Neural cell (in vitro differentiated cells): ENCODE measurements around the gene LRRC4. TPM values are rescaled to one million over a fixed set of nuclear protein-coding genes. Genes with fewer than 3 reads are reported as not detected.

ENCODE experiments used
- H2AFZ ChIP-seq: fragments of 200-600, 300-800 bp; sonication (generic), shearing (Covaris generic); 2 replicates; pipeline ENCODE4 v1.6.0; 2014; ENCODE audit warnings: low read depth, mild to moderate bottlenecking, antibody characterized with exemption, low read length, moderate library complexity
- H3F3A ChIP-seq: fragments of 200-600 bp; shearing (Covaris generic); 2 replicates; pipeline ENCODE4 v1.6.1; 2016; ENCODE audit warnings: mild to moderate bottlenecking, moderate library complexity, mixed read lengths, antibody characterized with exemption, low read length; ENCODE audit not compliant: insufficient read depth, poor library complexity, severe bottlenecking
- H3K27ac ChIP-seq: fragments of 200-600, 300-800 bp; sonication (generic), shearing (Covaris generic); 2 replicates; pipeline ENCODE4 v1.5.1; 2014; ENCODE audit warnings: mild to moderate bottlenecking, low read length, moderate library complexity
- H3K27me3 ChIP-seq: fragments of 300-800, 200-600 bp; sonication (generic), shearing (Covaris generic); 2 replicates; pipeline ENCODE4 v1.6.0; 2014; ENCODE audit warnings: mild to moderate bottlenecking, low read depth, low read length, moderate library complexity; ENCODE audit not compliant: insufficient read depth
- H3K36me3 ChIP-seq: fragments of 300-800, 200-600 bp; sonication (generic), shearing (Covaris generic); 2 replicates; pipeline ENCODE4 v1.5.1; 2014; ENCODE audit warnings: mild to moderate bottlenecking, antibody characterized with exemption, low read length, moderate library complexity; ENCODE audit not compliant: insufficient read depth
- H3K4me2 ChIP-seq: fragments of 300-800, 200-600 bp; sonication (generic), shearing (Covaris generic); 2 replicates; pipeline ENCODE4 v1.6.0; 2014; ENCODE audit warnings: mild to moderate bottlenecking, low read length
- H3K4me3 ChIP-seq: fragments of 300-800, 200-600 bp; sonication (generic), shearing (Covaris generic); 2 replicates; pipeline ENCODE4 v1.5.1; 2014; ENCODE audit warnings: mild to moderate bottlenecking, low read length, moderate library complexity
- H3K79me2 ChIP-seq: fragments of 200-600 bp; shearing (Covaris generic); replicated peaks from 2 replicates; pipeline ENCODE4 v1.6.0; 2014; ENCODE audit warnings: mild to moderate bottlenecking, low read length, moderate library complexity; ENCODE audit not compliant: insufficient read depth
- H3K9ac ChIP-seq: fragments of 300-800, 200-600 bp; sonication (generic), shearing (Covaris generic); 2 replicates; pipeline ENCODE4 v1.6.1; 2016; ENCODE audit warnings: mild to moderate bottlenecking, low read length, mixed read lengths
- H3K9me2 ChIP-seq: fragments of 200-600 bp; shearing (Covaris generic); 2 replicates; pipeline ENCODE4 v1.6.1; 2016; ENCODE audit warnings: mild to moderate bottlenecking, low read length, mixed read lengths; ENCODE audit not compliant: insufficient read depth
- H3K9me3 ChIP-seq: fragments of 200-600, 300-800 bp; sonication (generic), shearing (Covaris generic); 2 replicates; pipeline ENCODE4 v1.6.1; 2016; ENCODE audit warnings: mild to moderate bottlenecking, mixed run types, low read length, moderate library complexity, mixed read lengths
- H4K20me1 ChIP-seq: fragments of 200-600 bp; shearing (Covaris generic); 2 replicates; pipeline ENCODE4 v1.6.1; 2016; ENCODE audit warnings: mild to moderate bottlenecking, mixed run types; ENCODE audit not compliant: insufficient read depth
- EP300 ChIP-seq: fragments of 450-650 bp; conservative IDR thresholded peaks from 2 replicates; pipeline ENCODE4 v1.6.1; 2014; ENCODE audit warnings: antibody characterized with exemption, mild to moderate bottlenecking, moderate library complexity; ENCODE audit not compliant: poor library complexity, severe bottlenecking
- EZH2 ChIP-seq: fragments of 200-600, 300-800 bp; shearing (Covaris generic), sonication (generic); IDR thresholded peaks from 2 replicates; pipeline ENCODE4 v1.6.1; 2014; ENCODE audit warnings: antibody characterized with exemption, low read length, borderline replicate concordance, mild to moderate bottlenecking; ENCODE audit not compliant: insufficient read depth, poor library complexity, severe bottlenecking
- MXI1 ChIP-seq: fragments of 450-650 bp; conservative IDR thresholded peaks from 2 replicates; pipeline ENCODE4 v1.6.1; 2014; ENCODE audit warnings: antibody characterized with exemption, mild to moderate bottlenecking; ENCODE audit not compliant: poor library complexity, severe bottlenecking
- POLR2AphosphoS5 ChIP-seq: IDR thresholded peaks from 2 replicates; pipeline ENCODE4 v1.6.1; 2012
- RAD21 ChIP-seq: fragments of 450-650 bp; conservative IDR thresholded peaks from 2 replicates; pipeline ENCODE4 v1.6.1; 2014; ENCODE audit warnings: antibody characterized with exemption, mild to moderate bottlenecking, moderate library complexity
- SMC3 ChIP-seq: fragments of 450-650 bp; conservative IDR thresholded peaks from 2 replicates; pipeline ENCODE4 v1.6.1; 2014; ENCODE audit warnings: antibody characterized with exemption, mild to moderate bottlenecking, moderate library complexity; ENCODE audit not compliant: poor library complexity
- TAF1 ChIP-seq: IDR thresholded peaks from 2 replicates; pipeline ENCODE4 v1.6.1; 2012; ENCODE audit warnings: low read depth
- polyA plus RNA-seq: library from polyadenylated mRNA; depleted of rRNA; stranded (reverse); fragments of >200 nt; gene quantifications from 2 replicates; pipeline ENCODE4 v1.2.3, GENCODE V29; 2014
- TF ChIP-seq, protein P1 (sequence below): IDR thresholded peaks from 2 replicates; pipeline ENCODE4 v1.6.1; 2012; ENCODE audit warnings: borderline replicate concordance
- TF ChIP-seq, protein P2 (sequence below): fragments of 450-650 bp; IDR thresholded peaks from 2 replicates; pipeline ENCODE4 v1.5.1; 2014; ENCODE audit warnings: antibody characterized with exemption, mild to moderate bottlenecking, moderate library complexity; ENCODE audit not compliant: poor library complexity, severe bottlenecking

LRRC4 gene
- polyA plus RNA-seq, 1 donor from 2014 or later: 15.7 TPM

DNA sequence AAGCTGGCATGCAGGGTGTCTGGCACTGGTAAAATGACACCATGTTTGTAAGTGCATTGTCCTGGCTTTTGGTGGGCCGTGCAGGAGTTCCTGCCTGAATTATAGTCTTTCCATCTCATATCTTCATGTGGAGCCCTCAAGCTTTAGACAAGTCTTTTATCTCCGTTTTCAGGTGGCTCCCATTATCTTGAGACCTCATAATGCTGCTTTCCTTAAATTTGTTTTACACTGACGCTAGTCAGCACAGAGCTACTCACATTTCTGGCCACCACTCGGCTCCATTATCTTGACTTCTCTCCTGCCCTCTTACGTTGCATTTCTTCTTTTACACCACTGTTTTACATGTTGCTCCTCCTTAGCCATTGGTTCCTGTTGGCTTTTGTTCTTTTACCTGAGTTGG lies 37.2 kb downstream of the LRRC4 start:
- no peak overlapping the region for H3K4me2 ChIP-seq
- no peaks in the 10 kb centered on the region for H4K20me1 ChIP-seq
- H3K27ac ChIP-seq: no peak overlapping the region

DNA sequence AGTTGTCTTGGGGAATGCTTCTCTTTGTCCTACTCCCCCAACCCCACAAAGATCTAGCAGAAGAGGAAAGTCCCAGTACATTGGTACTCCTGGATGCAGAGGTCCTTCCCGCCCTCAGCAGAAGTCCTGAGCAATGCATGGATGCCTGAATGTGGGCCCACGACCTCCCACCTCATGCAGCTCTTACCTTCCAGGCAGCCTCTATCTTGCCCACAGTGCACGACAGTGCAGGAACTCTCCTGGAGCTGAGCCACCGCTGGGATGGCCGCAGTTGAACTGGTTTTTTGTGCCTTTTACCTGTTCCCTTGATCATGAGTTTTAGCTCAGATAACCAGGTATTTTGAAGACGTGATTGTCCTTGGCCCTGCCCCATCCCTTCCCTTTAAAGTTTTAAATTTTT lies 37.9 kb downstream of the LRRC4 start:
- Histone ChIP-seq H3K9me3 (no peaks in the 10 kb centered on the region), H3K4me2 (no peak overlapping the region), H3K27me3 (no peaks in the 10 kb centered on the region), H3K9me2 (no peaks in the 10 kb centered on the region), H3K36me3 (no peaks in the 10 kb centered on the region), H4K20me1 (no peaks in the 10 kb centered on the region), H3K79me2 (no peaks in the 10 kb centered on the region), H3K9ac (no peak overlapping the region), H3K27ac (no peak overlapping the region), H3F3A (no peaks in the 10 kb centered on the region), H2AFZ (no peak overlapping the region), H3K4me3 (no peak overlapping the region)
- TF ChIP-seq, protein P1, sequence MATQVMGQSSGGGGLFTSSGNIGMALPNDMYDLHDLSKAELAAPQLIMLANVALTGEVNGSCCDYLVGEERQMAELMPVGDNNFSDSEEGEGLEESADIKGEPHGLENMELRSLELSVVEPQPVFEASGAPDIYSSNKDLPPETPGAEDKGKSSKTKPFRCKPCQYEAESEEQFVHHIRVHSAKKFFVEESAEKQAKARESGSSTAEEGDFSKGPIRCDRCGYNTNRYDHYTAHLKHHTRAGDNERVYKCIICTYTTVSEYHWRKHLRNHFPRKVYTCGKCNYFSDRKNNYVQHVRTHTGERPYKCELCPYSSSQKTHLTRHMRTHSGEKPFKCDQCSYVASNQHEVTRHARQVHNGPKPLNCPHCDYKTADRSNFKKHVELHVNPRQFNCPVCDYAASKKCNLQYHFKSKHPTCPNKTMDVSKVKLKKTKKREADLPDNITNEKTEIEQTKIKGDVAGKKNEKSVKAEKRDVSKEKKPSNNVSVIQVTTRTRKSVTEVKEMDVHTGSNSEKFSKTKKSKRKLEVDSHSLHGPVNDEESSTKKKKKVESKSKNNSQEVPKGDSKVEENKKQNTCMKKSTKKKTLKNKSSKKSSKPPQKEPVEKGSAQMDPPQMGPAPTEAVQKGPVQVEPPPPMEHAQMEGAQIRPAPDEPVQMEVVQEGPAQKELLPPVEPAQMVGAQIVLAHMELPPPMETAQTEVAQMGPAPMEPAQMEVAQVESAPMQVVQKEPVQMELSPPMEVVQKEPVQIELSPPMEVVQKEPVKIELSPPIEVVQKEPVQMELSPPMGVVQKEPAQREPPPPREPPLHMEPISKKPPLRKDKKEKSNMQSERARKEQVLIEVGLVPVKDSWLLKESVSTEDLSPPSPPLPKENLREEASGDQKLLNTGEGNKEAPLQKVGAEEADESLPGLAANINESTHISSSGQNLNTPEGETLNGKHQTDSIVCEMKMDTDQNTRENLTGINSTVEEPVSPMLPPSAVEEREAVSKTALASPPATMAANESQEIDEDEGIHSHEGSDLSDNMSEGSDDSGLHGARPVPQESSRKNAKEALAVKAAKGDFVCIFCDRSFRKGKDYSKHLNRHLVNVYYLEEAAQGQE: no peak

More for the DNA sequence above, 37.2 kb downstream of the LRRC4 start:
- no peaks in the 10 kb centered on the region for H3K27me3 ChIP-seq
- no peak for TF ChIP-seq TAF1
- TF ChIP-seq, protein P2, sequence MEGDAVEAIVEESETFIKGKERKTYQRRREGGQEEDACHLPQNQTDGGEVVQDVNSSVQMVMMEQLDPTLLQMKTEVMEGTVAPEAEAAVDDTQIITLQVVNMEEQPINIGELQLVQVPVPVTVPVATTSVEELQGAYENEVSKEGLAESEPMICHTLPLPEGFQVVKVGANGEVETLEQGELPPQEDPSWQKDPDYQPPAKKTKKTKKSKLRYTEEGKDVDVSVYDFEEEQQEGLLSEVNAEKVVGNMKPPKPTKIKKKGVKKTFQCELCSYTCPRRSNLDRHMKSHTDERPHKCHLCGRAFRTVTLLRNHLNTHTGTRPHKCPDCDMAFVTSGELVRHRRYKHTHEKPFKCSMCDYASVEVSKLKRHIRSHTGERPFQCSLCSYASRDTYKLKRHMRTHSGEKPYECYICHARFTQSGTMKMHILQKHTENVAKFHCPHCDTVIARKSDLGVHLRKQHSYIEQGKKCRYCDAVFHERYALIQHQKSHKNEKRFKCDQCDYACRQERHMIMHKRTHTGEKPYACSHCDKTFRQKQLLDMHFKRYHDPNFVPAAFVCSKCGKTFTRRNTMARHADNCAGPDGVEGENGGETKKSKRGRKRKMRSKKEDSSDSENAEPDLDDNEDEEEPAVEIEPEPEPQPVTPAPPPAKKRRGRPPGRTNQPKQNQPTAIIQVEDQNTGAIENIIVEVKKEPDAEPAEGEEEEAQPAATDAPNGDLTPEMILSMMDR: no peak
- no peak for TF ChIP-seq RAD21
- TF ChIP-seq, protein P1: no peak
- no peak for TF ChIP-seq POLR2AphosphoS5
- no peak for TF ChIP-seq EZH2
- TF ChIP-seq MXI1: no peak
- TF ChIP-seq SMC3: no peak
- no peak for TF ChIP-seq EP300
- no peaks in the 10 kb centered on the region for H3F3A ChIP-seq
- no peaks in the 10 kb centered on the region for H3K9me3 ChIP-seq
- H3K4me3 ChIP-seq: no peak overlapping the region
- H2AFZ ChIP-seq: no peak overlapping the region
- no peaks in the 10 kb centered on the region for H3K9me2 ChIP-seq
- no peak overlapping the region for H3K9ac ChIP-seq
- H3K79me2 ChIP-seq: no peaks in the 10 kb centered on the region
- no peaks in the 10 kb centered on the region for H3K36me3 ChIP-seq
